ENCODE measurements around the gene MAP2K5.
"Not testable (repeated sequence)": the region's sequence is repeated elsewhere in the genome, so short reads cannot be mapped to it uniquely, and the experiment has no call there.

MAP2K5 gene

DNA sequence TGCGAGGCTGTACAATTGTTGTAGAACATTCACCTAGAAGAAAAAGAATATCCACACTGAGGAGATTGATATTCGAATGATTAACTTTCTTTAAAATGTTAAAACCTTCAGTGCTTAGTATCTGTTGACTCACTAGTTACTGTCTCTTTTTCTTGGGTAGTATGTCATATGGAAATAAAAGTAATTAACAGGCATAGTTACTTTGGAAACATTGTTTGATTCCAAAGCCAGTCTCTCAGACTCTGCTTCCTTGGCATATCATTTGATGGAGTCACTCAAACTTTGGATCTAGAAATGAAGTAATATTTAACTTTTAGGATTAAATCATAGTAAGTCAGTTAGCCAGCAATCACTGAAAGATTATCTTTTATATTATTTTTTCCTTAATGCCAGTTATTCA is 63.4 kb downstream of the MAP2K5 start:
- no peak for DNase-seq

DNA sequence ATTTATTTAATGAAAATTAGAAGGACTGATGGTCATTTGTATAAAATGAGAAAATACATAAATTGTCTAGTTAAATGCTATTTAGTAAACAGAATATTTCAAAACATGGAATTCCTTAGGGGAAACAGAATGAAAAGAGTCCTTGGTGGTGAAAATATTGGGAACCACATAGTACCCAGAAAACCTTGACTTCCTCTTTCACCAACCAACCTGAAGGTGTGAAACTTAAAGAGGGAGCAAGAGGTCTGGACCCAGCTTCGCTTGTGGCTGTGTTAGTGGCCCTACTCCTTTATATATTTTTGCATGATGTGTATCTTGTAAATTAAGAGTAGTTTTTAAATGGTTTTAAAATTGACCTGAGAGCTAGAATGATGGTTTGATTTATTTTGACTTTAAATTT is 64.2 kb downstream of the MAP2K5 start:
- DNase-seq, result no peak

DNA sequence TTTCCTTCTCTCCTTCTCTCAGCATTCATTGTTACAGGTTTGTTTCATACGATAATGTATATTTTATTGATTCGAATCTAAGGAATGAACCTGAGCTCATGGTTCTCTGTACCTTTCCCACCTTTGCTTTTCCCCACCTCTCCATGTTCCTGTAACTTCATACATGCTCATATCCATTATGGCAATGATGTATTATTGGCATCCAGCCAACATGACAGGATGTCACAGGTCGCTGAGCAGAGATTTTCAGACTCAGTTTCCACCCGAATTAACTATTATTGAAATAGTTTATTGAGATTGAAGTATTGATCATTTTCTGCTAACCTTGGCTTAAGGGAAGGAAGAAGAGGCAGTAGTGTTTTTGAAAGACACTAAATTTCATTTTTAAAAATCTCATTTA is 64.8 kb downstream of the MAP2K5 start:
- no peak for DNase-seq

DNA sequence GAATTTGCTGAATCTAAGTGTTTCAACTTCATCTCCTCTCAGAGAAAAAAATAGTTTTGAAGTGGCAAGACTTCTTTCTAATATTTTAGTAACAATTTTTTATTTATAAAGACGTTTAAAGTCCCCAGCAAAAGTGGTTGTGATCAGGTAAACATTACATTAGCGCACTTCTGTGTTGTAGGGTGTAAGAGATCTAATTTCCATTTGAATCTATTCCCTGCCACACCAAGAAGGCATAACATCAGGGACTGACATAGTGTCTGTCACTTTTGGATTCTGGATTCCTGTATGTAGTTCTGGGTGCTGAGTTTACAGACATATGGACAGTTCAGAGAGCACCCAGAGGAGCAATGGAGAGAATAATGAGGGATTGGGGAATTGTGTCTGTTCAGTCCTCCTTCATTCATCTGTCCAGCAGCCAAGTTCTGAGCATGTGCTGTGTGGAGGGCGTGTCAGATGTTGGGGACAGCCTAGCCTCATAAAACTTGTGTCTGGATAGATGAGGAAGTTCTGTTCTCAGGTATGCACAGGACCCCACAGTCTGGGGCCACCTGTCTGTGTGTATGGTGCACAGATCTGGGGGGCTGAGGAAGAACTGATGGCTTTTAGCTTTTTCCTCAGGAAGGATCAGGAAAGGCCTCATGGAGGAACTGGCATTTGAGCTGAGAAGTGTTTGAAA is 65.6 kb downstream of the MAP2K5 start:
- no peak for DNase-seq

DNA sequence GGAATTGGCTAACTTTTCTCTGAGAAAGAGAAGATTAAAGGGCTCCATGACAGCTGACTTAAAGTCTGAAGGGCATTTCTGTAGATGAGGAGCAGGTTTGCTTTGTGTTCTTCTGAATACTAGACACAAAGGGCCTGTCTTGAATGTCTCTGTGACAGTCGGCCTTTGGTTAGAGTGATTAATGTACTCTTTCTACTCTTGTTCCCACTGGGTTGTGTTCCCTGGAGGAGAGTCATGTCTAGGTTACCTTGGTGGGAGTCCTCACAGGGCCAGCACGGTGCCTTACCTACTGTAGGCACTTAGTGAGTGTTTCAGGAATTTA is 66.1 kb downstream of the MAP2K5 start:
- no peak for DNase-seq

DNA sequence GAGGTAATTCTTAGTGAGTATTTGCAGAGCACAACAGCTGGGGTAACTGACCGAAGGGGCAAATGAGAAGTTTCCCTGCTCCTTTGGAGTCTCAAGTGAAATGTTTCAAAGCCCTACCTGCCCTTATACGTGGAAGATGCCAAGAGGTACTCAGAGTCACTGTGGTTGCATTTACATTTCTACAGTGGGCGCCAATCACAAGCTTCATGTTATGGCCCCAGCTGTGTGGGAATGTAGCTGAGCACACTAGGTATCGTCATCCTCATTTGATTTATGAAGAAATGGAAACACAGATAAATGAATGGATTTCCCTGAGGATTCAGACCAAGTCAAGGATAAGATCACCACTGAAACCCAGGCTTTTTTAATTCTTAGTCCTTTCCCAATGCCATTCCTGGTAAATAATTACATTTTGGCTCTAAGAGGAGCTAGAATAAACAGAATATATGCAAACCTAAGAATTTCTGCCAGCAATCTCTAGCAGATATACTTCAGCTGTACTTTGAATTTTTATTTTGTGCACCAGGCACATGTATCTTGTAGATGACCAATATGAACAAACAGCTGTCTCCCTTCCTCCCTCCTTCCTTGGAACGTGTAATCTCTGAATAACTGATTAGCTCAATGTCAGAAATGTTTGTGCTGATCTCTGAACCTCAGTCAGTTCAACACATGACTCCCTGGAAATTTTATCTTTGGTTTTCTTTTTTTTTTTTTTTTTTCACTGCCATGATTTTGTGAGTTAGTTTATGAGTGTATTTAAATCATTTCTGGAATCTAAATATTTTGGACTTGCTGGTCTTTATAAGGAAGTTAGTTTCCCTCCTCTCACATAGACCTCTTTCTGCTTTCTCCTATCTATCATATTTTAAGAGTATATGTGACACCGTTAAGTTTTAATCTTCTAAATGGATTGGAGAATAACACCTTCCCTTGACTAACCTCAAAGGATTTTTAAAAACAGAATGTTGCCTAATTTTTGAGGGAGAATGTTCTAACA is 69.2 kb downstream of the MAP2K5 start:
- DNase-seq, result no peak

- no peak for DNase-seq
Observed at GRCh38 chr15:67613211-67613610, 70.7 kb downstream of the MAP2K5 start.

- no peak for DNase-seq
Observed at GRCh38 chr15:67613708-67614107, 71.2 kb downstream of the MAP2K5 start.

- DNase-seq, result not testable (repeated sequence)
Observed at GRCh38 chr15:67615131-67615534, 72.6 kb downstream of the MAP2K5 start.

DNA sequence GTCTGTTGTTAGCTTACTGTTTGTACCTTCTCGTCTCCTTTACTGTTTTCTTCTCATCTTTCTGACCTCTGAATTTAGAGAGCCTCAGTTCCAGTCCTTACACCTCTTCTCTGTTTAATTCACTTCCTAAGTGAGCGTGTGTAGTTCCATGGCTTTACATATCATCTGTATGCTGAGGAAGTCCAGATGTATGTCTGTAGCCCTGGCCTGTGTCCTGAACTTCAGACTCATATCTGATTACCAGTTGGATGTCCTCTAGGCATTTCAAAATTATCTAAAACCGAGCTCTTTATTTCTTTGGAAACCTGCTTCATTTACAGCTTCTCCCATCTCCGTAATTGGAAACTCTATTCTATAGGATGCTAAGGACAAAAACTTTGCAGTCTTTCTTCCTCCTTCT is 75.8 kb downstream of the MAP2K5 start:
- DNase-seq, result no peak

DNA sequence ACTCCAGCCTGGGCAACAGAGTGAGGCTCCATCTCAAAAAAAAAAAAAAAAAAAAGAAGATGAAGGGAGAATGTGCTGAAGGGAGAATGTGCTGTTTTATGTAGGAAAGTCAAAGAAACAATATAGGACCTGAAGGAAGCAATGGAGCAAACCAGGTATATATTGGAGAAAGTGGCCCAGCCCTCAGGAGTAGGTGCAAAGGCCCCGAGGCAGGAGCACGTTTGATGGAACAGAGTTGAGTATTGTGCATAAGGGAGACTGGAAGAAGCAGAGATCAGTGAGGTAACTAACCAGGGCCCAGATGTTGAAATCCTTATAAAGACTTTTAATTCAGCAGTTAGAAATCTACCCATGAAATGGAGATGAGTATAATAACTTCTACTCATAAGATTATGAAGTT is 79.6 kb downstream of the MAP2K5 start:
- DNase-seq, result no peak

- no peak for DNase-seq
Observed at GRCh38 chr15:67632261-67632660, 89.8 kb downstream of the MAP2K5 start.

GRCh38 chr15:67635950-67636349 is 93.4 kb downstream of the MAP2K5 start:
- not testable (repeated sequence) for DNase-seq

DNA sequence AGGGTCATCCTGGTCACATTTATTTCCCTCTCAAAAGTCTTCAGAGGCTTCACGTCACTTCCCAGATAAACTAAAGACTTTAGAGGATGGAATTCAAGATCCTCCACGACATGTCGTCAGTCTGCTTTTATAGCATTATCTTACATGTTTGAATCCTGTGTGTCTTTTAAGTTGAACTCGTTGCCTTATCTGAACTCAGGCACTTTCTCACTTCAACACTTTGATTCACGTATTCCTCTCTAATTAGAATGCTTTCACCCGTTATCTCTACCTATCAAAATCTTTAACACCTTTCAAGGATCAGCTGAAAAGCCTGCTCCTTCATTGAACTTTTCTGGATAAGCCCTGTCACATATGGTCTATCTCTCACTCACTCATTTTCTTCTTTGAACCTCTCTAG is 97.1 kb downstream of the MAP2K5 start:
- no peak for DNase-seq

DNA sequence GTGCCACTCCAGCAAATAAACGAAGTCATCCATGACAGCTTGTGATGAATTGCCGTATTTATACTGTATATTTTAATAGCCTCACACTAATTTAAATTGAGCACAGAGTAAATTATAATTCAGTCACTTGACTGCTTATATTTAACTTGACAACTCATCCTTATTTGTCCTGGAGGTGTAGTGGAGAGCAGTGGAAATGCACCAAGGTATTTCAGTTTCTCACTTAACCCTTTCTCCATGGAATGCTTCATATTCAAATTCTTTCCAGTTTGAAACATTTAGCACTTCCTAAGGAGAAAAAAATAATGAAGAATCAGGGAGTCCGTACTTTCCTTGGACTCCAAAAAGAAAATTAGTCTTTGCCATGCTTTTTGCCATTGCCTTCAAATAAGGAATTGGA is 99.0 kb downstream of the MAP2K5 start:
- DNase-seq, result no peak

GRCh38 chr15:67646847-67647246 is 104.3 kb downstream of the MAP2K5 start:
- DNase-seq, result no peak

DNA sequence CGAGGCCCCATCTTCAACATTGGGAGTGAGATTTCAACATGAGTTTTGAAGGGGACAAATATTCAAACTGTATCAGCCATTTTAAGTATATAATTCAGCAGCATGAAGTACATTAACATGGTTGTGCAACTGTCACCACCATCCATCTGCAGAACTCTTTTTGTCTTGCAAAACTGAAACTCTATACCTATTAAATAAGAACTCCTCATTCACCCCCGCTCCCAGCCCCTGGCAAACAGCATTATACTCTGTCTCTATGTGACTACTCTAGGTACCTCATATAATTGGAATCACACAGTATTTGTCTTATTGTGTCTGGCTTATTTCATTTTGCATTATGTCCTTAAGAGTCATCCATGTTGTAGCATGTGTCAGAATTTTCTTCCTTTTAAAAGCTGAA is 110.1 kb downstream of the MAP2K5 start:
- DNase-seq, result no peak

GRCh38 chr15:67660446-67660845 is 117.9 kb downstream of the MAP2K5 start:
- no peak for DNase-seq

DNA sequence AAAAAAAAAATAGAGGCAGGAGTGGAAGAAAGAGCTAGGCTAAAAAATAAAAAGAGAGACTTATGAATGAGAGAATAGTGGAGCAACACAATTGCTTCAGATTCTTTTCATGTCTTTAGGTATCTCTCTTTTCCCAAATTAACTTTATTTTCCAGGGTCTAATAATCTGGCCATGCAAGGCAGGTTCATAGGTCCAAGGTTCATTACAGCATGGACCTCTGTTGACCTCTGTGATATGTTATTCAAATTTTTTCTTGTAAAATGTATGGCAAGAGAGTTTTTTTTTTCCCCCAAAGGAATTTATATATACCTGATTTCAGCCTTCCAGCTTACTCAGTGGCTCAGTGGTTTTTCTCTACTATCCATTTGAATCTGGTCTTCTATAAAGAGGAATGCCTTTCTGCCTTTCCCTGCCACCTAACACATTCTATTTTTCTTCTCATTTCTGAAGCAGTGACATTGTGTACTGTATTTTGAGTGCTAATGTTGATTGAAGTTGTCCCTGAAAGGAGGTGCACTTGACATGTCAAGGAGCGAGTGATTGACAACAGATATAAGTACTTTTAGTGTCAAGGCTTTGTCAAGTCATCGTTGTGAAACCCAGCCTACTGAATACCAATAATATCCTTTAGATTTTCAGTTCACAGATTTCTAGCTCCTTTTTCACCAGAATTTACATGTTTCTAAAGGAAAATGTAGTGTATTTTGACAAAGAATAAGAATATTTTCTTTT is 118.5 kb downstream of the MAP2K5 start:
- DNase-seq, result no peak

DNA sequence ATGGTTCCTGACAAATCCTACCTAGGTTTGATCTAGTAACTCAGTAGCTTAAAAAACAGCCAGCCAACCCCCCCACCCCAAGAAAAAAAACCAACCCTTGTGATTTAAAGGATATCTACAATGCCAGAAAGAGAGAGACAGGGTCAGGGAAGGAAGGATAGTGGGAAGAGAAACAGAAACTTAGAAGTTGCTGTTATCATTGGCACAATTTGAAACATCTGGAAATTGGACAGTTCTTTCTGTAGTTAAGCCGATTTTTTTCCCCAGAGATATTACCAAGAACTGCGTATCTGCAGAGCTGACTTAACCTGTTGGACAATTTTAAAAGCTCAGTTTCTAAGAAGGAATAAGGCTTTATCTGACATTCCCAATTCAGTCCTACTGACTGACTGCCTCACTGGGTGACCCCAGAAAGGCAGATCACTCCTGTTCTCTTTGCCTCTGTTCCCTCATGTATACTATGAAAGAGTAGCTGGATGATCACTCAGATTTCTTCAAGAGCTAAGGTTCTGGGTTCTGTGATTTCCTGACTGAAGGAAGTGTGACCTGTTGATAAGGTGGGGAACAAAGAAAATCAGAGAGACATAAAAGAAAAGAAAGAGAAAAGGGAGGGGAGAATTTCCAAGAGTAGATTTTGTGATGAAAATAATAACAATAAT is 128.3 kb downstream of the MAP2K5 start:
- no peak for DNase-seq

DNA sequence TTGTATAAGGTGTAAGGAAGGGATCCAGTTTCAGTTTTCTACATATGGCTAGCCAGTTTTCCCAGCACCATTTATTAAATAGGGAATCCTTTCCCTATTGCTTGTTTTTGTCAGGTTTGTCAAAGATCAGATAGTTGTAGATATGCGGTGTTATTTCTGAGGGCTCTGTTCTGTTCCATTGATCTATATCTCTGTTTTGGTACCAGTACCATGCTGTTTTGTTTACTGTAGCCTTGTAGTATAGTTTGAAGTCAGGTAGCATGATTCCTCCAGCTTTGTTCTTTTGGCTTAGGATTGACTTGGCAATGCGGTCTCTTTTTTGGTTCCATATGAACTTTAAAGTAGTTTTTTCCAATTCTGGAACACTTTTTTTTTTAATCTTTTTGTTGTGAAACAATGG is 130.3 kb downstream of the MAP2K5 start:
- not testable (repeated sequence) for DNase-seq

- DNase-seq, result no peak
Observed at GRCh38 chr15:67674983-67675382, 132.5 kb downstream of the MAP2K5 start.

DNA sequence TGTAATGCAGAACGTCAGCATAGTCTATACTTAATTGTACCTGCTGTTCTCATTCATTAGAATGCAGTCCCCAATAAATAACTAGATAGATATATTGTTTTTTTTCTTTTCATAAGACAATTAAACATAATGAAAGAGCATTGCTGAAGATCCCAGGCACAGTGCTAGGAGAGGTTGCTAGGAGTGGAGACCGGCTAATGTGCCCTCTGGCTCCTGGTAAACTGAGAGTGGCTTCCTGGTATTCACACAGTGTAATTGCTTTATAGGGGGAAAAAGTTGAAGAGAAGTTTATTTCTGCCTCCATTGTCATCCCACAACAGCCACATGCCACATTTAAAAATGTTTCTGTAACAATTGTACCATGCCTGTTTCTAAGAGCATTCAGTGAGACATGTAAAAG is 135.6 kb downstream of the MAP2K5 start:
- DNase-seq, result no peak
